HL-60 (cell line): ENCODE measurements around the gene LIN7A.

ENCODE experiments used
- DNase-seq, 2 experiments: peaks; one replicate each; pipeline ENCODE4 v3.0.0-alpha.2; 2010 to 2020; ENCODE audit warnings: low read depth in 1 of 2, low spot score in 1 of 2
- H3K27ac ChIP-seq: fragments of 250-450 bp; sonication (Bioruptor Pico); replicated peaks from 2 replicates; pipeline ENCODE4 v1.5.1; 2020; ENCODE audit warnings: mild to moderate bottlenecking, moderate library complexity
- H3K27me3 ChIP-seq: fragments of 250-450 bp; sonication (Bioruptor Pico); 2 replicates; pipeline ENCODE4 v1.5.1; 2021; ENCODE audit warnings: mild to moderate bottlenecking, moderate library complexity; ENCODE audit not compliant: insufficient read depth, poor library complexity, severe bottlenecking
- H3K4me3 ChIP-seq: replicated peaks from 2 replicates; pipeline ENCODE4 v1.5.1; 2011; ENCODE audit warnings: mild to moderate bottlenecking, control low read depth, low read length; ENCODE audit not compliant: insufficient read depth
- CTCF ChIP-seq: IDR thresholded peaks from one replicate; pipeline ENCODE4 v1.5.1; 2011; ENCODE audit warnings: low read length, control low read depth, inconsistent platforms; ENCODE audit not compliant: insufficient read depth
- GABPA ChIP-seq: IDR thresholded peaks from 2 replicates; pipeline ENCODE4 v1.6.1; 2012; ENCODE audit warnings: low read depth
- POLR2AphosphoS5 ChIP-seq: IDR thresholded peaks from 2 replicates; pipeline ENCODE4 v1.6.1; 2012; ENCODE audit warnings: low read depth
- REST ChIP-seq: IDR thresholded peaks from 2 replicates; pipeline ENCODE4 v1.6.1; 2012; ENCODE audit warnings: low read depth; ENCODE audit not compliant: insufficient replicate concordance
- SPI1 ChIP-seq: IDR thresholded peaks from 2 replicates; pipeline ENCODE4 v1.6.1; 2012; ENCODE audit warnings: low read depth, mild to moderate bottlenecking, borderline replicate concordance

The LIN7A gene

GRCh38 chr12:80936353-80936641 is 1.4 kb downstream of the LIN7A start:
- no peak for TF ChIP-seq CTCF
- peak; percentile 18 for TF ChIP-seq REST
- Histone ChIP-seq H3K27ac (peak overlapping the region; percentile 98), H3K27me3 (no peaks in the 10 kb centered on the region), H3K4me3 (peak overlapping the region; percentile 84)
- DNase-seq, result no peak

- Histone ChIP-seq H3K27ac (no peak overlapping the region; the same call in 1 of the 2 replicates), H3K27me3 (no peaks in the 10 kb centered on the region), H3K4me3 (peak overlapping the region; percentile 84)
- no peak for TF ChIP-seq SPI1
- no peak for TF ChIP-seq POLR2AphosphoS5
- TF ChIP-seq GABPA, result no peak
- no peak for TF ChIP-seq CTCF
- no peak for TF ChIP-seq REST
- DNase-seq, result no peak
These were observed 2.6 kb downstream of the LIN7A start for GRCh38 chr12:80935111-80935510.

- TF ChIP-seq GABPA, result no peak
- no peak for TF ChIP-seq POLR2AphosphoS5
- no peak for TF ChIP-seq CTCF
- no peak for TF ChIP-seq SPI1
- TF ChIP-seq REST, result no peak
- Histone ChIP-seq H3K27ac (no peak overlapping the region; the same call in 1 of the 2 replicates), H3K27me3 (no peaks in the 10 kb centered on the region), H3K4me3 (no peak overlapping the region)
- DNase-seq, result no peak
These were observed 11.8 kb downstream of the LIN7A start for GRCh38 chr12:80925983-80926382.
